HTERT RPE-1 (cell line): Measurements from ENCODE around the gene COX18.

ENCODE experiments used
- in situ Hi-C: fragments of 300-500 bp; cut with MboI; formaldehyde crosslinking; loops from 4 replicates; pipeline ENCODE4 v1.14.3; 2020; ENCODE audit warnings: low sequenced_read_pairs

The COX18 gene

DNA sequence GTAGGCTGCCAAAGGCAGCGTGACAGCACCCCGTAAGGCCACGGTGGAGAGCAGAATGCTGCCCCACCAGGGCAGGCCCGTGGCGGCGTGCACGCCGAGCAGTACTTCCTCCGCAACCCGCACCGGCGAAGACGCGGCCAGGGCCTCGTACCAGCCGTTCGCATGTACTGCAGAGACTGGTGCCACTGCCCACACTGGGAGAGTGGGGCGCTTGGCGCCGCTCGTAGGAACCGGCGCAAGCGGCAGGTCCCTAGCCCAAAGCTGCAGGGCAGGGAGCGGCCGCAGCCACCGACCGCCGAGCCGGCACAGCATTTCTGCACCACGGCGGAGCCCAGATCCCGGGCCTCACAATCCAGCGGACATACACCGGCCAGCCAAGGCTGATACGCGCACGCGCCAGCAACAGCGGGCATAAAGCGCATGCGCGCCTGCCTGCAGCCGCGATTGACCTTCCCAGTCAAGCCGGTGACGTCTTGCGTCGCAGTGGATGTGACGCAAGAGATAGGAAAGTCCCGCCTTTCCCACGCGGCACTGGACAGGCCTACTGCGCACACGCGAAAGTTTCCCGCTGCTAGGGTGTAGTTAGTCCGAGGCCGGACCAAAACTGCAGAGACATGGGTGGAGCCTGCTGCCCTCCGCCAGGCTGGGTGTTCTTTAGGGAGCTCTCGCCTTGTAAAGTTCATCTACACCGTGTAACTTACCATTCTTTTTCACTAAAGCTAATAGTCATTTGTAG is at the start of gene COX18:
COX18 (minus strand) TSS at position 379 of the 736 bp plus-strand sequence; CDS start at position 312, 67 bp downstream.
- in situ Hi-C loops: no loop called here

- in situ Hi-C loops: no loop called here
Measured at GRCh38 chr4:73109493-73109892, 40.0 kb upstream of the COX18 start.

- in situ Hi-C loops: no loop called here
Measured at GRCh38 chr4:73104695-73105094, 35.2 kb upstream of the COX18 start.

DNA sequence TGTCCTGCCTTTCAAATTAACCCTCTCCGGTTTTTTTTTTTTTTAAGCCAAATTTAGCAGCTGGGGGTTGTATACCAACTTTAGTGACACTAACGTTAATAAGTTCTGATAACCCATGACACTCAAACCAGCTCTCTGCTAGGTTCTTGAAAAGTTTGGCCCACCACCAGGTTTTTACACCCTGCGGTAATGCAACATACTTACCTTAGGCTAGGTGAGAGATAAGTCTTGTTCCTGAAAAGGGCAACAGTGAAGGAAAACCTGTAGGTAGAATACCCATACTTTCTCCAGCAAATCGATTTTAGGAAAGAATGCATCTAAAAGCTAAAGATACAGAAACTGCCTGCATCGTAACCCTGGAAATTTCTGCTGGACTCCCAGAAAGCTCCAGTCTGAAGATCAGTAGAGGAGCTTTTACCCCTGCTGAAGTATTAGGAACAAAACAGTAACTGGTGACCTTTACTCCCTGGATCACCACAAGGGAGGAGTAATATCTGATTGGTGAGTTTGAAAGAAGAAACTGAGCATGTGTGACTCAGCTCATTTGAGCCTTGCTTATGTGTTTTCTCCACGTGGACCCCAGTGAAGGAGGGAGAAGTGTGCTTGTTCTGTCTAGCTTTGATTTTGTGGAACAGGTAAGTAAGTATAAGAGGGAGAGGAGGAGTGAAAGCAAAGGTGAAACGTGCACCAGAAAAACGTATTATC is 34.4 kb upstream of the COX18 start:
- in situ Hi-C loops: no loop called here

- in situ Hi-C loops: no loop called here
Measured at GRCh38 chr4:73099143-73099542, 29.6 kb upstream of the COX18 start.

DNA sequence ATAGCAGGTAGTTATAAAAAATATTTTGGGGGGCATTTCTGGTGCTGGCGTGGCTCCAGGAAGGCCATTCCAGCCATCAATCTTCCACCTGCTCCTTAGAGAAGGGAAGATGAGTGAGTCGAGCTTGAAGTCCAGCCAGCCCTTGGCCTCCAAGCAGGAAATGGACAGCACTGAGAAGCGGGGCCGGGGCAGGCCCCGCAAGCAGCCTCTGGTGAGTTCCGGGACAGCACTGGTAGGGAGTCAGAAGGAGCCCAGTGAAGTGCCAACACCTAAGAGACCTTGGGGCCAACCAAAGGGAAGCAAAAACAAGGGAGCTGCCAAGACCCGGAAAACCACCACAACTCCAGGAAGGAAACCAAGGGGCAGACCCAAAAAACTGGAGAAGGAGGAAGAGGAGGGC is 29.2 kb upstream of the COX18 start:
- in situ Hi-C loops: no loop called here

DNA sequence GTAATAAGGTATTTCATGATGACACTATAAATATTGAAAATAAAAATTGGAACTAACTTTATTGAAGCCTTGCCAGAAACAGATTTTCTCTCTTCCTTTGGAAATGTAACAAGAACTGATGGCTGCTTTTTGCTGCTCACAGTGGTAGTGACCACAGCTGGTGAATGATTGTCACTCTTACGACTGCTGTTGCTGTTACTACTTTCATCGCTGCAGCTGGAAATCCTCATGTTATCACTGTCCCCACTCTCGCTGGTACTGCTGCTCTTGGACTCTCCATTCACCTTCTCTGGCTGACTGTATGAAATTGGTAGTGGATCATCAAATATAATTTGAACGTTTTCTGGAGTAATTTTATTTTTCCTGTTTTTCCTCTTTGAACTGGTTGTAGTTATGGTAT is 28.5 kb upstream of the COX18 start:
- in situ Hi-C loops: no loop called here

- in situ Hi-C loops: no loop called here
Measured at GRCh38 chr4:73092868-73093267, 23.4 kb upstream of the COX18 start.

GRCh38 chr4:73090738-73091137 is 21.2 kb upstream of the COX18 start:
- in situ Hi-C loops: no loop called here

- in situ Hi-C loops: no loop called here
Measured at GRCh38 chr4:73087871-73088270, 18.4 kb upstream of the COX18 start.

DNA sequence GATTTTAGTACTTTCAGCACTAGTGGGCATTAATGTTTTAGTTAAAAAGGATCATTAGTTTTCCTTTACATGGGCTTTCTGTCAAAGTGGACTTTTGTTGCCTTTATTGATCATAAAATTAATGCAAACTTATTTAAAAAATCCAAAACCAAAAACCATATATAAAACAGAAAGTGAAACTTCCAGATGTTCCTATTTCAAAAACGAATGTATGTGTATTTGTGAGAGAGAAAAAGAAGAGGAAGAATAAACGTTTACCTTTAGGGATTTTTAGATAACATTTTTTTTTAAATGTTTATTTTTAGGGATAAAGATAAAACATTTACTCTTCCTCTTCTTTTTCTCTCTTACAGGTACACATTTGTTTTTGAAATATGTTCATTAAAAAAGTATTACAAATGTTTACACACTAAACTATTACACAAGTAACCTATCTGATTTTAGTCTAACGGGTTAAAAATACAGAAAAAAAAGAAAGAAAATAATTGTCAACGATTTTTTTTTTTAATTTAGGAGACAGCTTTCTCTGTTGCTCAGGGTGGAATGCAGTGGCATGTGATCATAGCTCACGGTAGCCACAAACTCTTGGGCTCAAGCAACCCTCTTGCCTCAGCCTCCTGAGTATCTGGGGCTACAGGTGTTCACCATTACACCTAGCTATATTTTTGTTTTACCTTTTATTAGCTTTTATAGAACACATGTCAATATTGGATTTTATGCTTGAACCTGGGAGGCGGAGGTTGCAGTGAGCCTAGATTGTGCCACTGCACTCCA is 16.8 kb upstream of the COX18 start:
- in situ Hi-C loops: no loop called here

DNA sequence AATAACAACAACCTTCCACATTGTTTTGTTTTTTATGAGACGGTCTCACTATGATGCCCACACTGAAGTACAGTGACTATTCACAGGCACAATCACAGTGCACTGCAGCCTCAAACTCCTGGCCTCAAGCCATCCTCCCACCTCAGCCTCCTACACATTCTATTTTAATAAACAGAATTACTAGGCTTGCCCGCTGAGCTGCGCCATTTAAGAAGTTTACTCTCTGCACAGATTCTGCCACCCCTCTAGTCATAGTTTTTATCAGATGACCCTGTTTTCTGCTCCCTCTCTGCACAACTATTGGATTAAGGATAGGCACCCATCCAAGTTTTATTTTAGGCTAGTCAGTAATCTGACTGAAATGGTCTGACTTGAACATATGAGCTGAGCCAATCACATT is 11.3 kb upstream of the COX18 start:
- in situ Hi-C loops: no loop called here

GRCh38 chr4:73075832-73076231 is 6.3 kb upstream of the COX18 start:
- in situ Hi-C loops: no loop called here

GRCh38 chr4:73070074-73070390 is 516 bp upstream of the COX18 start:
- in situ Hi-C loops: no loop called here

GRCh38 chr4:73068491-73069337 is 802 bp downstream of the COX18 start:
- in situ Hi-C loops: no loop called here

GRCh38 chr4:73067971-73068394 is 1.5 kb downstream of the COX18 start:
- in situ Hi-C loops: no loop called here

- in situ Hi-C loops: no loop called here
Measured at GRCh38 chr4:73066928-73067327, 2.6 kb downstream of the COX18 start.

- in situ Hi-C loops: no loop called here
Measured at GRCh38 chr4:73066445-73066844, 3.1 kb downstream of the COX18 start.

GRCh38 chr4:73064536-73064935 is 5.0 kb downstream of the COX18 start:
- in situ Hi-C loops: no loop called here

- in situ Hi-C loops: no loop called here
Measured at GRCh38 chr4:73055241-73055897, 14.1 kb downstream of the COX18 start.
